H4 (cell line): Measurements from ENCODE around the gene LCN6. TPM values are rescaled to one million over a fixed set of nuclear protein-coding genes. Genes with fewer than 3 reads are reported as not detected.
"Not testable (repeated sequence)": the region's sequence is repeated elsewhere in the genome, so short reads cannot be mapped to it uniquely, and the experiment has no call there.

ENCODE experiments used
- DNase-seq: peaks from one replicate; pipeline ENCODE4 v3.0.0-alpha.2; 2015; ENCODE audit warnings: low spot score
- total RNA-seq: library from RNA; depleted of rRNA; stranded (reverse); fragments of >200 nt; shearing (Covaris generic); gene quantifications from 2 replicates; pipeline ENCODE4 v1.2.3, GENCODE V29; 2014

The LCN6 gene
- total RNA-seq, 1 experiment from 2014 or later, result not detected

DNA sequence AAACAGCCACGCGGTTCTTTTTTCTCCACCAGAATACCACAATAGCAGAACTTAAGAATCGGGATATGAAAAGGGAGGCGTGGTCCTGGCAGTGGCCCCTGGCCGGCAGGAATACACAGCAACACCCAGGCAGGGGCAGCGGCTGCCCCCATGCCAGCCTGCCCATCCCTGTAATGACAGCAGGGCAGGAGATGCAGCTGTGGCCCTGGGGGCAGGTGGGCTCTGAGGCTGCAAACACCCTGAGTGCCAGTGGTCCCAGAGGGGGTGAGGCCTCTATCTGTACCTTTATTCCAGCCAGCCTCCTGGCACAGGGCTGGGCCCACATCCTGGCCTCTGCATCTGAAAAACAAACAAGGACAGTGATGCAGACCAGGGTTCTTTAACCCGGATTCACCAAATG is 23.6 kb downstream of the LCN6 start:
- DNase-seq, result no peak

GRCh38 chr9:136723989-136724388 is 24.3 kb downstream of the LCN6 start:
- no peak for DNase-seq

DNA sequence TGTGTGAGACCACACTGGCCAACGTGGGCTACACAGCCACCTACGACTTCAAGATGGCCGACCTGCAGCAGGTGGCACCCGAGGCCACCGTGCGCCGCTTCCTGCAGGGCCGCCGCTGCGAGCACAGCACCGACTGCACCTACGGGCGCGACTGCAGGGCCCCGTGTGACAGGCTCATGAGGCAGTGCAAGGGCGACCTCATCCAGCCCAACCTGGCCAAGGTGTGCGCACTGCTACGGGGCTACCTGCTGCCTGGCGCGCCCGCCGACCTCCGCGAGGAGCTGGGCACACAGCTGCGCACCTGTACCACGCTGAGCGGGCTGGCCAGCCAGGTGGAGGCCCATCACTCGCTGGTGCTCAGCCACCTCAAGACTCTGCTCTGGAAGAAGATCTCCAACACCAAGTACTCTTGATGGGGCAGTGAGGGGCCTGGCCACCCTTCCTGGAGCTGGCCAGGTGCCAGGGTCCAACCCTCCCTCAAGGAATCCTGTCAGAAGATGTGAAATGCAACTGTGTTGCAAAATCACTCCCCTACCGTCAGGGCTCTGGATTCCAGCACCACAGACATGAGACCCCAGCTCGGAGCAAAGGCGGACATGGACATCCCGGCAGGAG is 24.9 kb downstream of the LCN6 start:
- DNase-seq, result no peak

- no peak for DNase-seq
Measured at GRCh38 chr9:136722969-136723356, 25.4 kb downstream of the LCN6 start.

DNA sequence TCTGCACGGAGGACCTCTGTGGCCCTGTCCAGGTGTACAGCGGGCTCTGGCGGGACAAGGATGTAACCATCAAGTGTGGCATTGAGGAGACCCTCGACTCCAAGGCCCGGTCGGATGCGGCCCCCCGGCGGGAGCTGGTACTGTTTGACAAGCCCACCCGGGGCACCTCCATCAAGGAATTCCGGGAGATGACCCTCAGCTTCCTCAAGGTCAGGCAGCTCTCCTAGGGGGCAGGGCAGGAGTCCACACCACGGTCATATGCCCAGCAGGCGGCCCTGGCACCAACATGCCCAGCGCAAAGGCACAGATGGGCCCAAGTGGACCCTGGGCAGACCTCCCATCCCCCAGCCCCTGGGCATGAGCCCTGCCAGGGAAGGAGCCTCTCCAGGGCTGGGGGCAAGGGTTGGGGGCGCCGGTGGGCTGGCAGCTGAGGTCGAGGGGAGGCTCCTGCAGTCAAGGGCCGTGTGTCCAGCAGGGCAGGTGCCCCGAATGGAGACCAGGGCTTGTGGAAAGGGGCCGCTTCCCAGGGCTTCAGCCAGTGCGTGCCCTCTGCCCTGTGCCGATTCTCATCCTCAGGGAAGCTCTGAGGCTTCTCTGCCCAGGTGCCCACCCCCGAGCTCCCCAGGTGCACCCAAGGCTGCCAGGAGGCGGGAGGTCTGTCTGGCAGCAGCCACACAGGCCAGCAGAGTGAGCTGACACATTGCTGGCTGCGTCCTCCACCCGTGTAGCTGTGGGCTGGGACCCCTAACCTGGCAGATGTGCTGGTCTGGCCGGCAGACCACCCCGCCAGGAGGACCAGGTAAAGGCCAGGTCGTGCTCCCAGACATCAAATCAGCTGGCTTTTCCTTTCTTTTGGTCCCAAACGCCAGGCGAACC is 26.0 kb downstream of the LCN6 start:
- DNase-seq, result no peak

DNA sequence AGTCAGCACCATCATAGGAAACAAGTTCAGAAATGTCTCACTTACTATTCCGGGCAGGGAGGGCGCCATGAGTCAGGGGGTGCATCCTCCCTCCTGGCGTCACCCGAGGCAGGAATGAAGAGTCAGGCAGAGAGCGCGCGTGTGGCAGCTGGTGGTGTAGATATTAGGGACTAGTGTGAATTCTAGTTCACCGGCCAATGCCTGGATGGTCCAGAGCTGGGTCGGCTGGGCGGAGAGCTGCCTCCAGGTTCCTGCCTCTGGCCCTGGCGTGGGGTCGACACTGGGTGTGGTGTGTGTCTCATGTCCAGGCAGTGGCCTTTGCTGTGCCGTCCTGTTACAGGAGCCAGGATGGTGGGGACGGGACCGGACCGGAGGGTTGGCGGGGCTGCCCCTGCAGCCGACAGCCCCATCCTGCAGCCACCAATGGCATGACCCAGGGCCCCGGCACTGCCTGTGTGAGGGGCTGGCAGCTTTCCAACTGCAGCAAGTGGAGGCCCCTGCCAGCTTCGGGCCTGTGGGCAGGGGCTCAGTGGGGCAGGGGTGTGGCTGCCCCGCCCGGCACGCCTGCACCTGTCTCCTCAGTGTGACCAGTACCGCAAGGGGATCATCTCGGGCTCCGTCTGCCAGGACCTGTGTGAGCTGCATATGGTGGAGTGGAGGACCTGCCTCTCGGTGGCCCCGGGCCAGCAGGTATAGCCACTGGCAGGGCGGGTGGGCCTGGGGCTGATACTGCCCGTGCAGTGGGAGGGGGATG is 26.8 kb downstream of the LCN6 start:
- DNase-seq, result no peak

- DNase-seq, result no peak
Measured at GRCh38 chr9:136720898-136721338, 27.4 kb downstream of the LCN6 start.

DNA sequence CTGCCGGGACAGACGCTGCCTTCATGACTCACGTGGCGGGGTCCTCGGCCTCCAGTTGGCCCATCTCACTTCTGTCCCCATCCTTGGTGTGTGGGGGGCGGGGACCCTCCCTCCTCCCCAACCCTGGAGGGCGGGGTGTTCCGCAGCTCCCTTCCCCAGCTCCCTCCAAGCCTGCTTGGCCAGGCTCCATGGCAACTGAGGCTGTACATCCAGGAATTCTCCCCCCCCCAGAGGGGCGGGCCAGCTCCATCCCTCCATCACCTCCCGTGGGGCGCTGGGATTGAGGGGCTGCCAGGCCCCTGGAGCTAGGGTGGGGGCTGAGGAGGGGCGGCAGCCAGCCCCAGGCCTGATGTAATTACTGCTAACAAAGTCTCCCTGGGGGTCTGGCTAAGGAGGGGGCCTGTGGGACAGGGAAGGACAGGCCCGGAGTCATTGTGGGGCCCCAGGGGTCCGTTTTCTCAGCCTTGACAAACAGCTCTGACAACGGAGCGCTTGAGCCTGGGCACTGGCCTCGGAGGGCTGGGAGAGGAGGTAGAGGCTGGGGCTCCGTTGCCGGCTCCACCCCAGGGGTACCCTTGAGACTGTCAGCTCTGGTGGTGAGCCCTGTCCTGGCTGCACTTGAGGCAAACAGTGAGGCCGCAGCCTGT is 28.0 kb downstream of the LCN6 start:
- DNase-seq, result no peak

DNA sequence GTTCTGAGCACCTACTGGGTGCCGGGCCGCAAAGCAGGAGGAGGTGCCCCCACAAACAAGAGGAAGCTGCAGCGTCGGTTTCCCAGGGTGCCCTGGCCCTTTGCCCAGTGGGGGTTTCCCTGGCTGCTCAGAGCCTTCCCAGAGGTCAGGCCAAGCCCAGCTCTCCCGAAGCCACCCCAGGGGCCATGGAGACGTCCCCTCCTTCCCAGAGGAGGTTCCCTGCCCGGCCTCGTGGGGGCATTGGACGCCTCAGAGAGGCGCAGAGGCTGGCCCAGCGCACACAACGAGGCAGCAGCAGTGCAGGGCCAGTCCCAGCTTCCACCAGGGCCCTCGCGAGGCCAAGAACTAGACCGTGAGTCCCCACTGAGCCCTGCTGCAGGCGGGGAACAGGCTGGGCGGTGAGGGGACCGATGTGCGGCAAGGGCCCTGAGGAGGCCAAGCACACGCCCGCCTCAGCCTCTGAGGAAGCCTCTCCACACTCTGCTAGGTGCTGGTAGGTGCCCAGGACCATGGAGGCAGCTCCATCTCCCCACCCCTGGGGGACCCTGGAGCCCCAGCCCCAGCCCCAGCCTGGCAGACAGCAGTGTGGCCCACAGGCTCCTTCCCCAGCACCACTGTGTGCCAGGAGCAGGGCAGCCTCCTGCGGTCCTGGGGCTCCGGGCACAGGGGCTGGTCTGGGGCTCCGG is 29.0 kb downstream of the LCN6 start:
- DNase-seq, result no peak

DNA sequence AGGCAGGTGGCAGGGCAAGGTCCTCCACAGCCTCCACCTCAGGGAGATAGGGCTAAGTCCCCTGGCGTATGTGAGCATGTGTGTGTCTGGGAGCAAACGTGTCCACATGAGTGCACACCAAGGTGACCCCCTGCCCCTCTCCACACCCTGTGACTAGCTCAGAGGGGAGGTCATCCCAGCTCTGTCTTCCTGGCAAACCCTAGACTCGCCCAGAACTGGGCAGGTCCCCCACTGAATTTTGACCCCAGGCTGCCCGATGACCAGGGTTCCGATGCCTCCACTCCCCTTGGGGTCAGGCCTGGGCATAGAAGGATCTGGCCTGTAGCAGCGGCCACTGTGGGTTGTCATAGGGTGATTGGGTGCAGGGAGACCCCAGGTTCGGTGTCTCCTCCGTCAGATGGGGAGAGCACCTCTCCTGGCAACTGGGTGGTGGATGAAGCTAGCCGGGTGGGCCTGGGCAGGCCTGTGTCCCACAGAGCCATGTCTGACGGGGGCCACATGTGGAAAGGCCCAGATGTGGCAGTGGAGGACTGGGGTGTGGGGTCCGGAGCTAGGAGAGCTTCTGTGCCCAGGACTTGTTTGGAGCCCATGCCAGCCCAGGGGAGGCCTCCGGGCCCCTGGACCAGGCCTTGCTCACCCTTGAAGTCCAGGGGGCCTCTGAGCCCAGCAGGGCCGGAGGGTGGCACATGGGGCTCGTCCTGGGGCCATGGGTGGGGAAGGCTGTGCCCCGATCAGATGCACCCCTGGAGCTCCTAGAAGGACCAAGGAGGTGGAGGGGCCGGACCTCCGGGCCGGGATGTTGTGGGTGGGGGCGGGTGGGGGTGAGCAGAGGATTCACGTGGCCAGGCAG is 29.8 kb downstream of the LCN6 start:
- no peak for DNase-seq

GRCh38 chr9:136717399-136717798 is 30.9 kb downstream of the LCN6 start:
- no peak for DNase-seq

DNA sequence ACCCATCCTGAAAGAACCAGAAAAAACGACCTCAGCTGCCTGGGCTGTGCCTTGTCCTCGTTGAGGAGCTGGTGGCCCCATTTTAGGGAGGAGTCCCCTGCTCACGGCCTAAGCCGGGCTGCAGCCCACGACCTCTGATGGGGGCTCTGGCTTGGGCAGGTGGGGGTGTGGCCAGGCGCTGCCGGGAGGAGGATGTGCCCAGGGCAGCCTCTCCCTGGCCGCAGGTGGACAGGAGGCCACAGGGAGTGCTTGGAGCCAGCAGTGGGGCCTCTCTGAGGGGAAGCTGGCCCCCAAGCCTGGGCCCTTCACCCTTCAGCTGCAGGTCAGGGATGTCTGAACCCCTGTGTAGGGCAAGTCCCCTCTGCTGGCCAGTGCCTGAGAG is 33.4 kb downstream of the LCN6 start:
- no peak for DNase-seq

DNA sequence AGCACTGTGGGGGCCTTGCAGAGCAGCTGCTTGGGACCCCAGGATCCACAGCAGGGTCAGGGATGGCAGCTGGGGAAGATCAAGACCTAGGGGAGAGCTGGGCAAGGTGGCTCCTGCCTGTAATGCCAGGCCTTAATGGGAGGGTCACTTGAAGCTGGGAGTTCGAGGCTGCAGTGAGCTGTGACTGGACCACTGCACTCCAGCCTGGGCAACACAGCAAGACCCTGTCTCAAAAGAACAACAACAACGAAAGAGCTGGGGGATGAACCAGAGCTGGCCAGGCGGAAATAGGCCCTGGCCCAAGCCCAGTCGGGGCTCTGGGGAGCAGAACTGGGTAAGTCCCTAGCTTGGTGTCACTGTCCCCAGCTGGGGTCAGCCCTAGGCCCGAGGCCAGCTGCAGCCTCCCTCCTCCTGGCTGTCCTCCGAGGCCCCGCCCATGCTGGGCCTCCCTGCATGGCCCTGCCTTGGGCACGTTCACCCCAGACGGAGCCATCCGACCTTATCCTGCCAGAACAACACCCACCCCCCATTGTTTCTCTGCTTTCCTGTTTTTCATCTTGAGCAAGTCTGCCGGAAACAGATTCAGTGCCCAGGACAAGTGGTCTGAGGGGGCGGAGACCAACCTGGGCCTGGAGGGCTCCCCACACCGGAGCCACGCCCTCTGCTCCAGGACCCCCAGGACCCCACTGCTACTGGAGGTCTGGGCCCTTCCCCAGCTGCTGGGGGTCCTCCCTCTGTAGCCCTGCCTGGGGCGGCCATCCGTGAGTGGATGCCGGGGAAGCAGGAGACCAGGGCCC is 34.0 kb downstream of the LCN6 start:
- DNase-seq, result no peak

GRCh38 chr9:136713550-136713949 is 34.8 kb downstream of the LCN6 start:
- no peak for DNase-seq

DNA sequence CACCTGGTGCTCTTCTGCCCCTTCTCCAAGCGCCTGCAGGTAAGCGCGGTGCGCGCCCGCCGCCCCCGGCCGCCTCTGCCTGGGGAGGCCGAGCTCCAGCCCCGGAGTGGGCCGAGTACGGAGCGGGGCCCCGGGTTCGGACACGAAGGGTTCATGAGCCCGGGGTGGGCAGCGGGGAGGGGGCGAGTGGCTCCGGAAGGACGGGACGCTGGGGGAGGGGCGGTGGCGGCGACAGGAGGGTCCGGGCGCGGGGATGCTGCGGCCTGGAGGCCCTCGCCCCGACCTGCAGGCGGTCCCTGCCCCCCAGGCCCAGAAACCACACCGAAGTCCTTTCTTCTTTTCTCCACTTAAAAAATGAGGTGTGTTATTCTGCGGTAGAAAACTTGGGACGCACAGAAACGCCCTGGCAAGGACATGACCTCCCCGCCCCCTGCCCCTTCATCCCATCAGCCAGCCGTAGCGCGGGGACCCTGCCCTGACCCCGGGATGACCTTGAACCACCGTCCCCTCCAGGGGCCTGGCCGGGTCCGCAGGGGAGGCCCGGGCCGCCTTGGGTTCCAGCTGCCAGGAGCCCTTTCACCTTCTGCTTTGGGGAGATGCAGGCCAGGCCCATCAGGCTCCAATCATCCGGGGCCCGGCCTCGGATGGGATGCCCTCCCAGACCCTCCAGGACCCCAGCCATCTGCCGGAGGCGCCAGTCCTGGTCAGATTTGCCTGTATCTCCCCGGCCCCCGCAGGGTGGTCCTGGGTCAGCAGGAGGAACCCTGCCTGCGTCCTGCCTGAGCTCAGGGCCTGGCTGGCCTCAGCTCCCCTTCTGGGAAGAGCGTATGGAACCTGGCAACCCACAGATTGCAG is 35.4 kb downstream of the LCN6 start:
- DNase-seq, result no peak

GRCh38 chr9:136711751-136712689 is 36.3 kb downstream of the LCN6 start, which contains the start of gene DIPK1B:
Gene DIPK1B (plus strand): TSS chr9:136712572. CDS start chr9:136712666, 94 bp downstream.
- DNase-seq, result no peak

DNA sequence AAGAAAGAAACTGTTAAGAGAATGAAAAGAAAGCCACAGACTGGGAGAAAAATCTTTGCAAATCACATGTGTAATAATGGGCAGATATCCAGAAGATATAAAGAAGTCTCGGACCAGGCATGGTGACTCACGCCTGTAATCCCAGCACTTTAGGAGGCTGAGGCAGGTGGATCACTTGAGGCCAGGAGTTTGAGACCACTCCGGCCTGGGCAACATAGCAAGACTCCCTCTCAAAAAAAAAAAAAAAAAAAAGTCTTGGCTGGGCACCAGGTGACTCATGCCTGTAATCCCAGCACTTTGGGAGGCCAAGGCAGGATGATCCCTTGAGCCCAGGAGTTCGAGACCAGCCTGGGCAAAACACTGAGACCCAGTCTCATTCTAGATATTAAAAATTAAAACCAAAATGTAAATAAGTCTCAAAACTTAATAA is 37.1 kb downstream of the LCN6 start:
- not testable (repeated sequence) for DNase-seq
